GM12878 (cell line): ENCODE measurements around the gene GOLGA7B. TPM values are rescaled to one million over a fixed set of nuclear protein-coding genes. Genes with fewer than 3 reads are reported as not detected.

Experiments
- ATAC-seq: fragments of 200-7000 bp; cut with Tn5 transposase; 3 replicates; pipeline ENCODE4 v1.9.1; 2020; ENCODE audit warnings: mild to moderate bottlenecking, moderate library complexity
- BruUV-seq: library from RNA; stranded (reverse); fragments of 400-500 nt; replicated peaks from 2 replicates; lab custom pipeline; 2021; lab: Mats Ljungman, UMichigan
- CTCF ChIA-PET: fragments of 300-600 bp; sonication (Branson Sonifier 250); formaldehyde crosslinking; extraction: SDS; loops from one replicate; lab custom pipeline; 2021; ENCODE audit warnings: inconsistent platforms; lab: Yijun Ruan, JAX
- POLR2A ChIA-PET: fragments of 350-600 bp; formaldehyde crosslinking; extraction: SDS; loops from one replicate; lab custom pipeline; 2021; ENCODE audit warnings: inconsistent platforms; lab: Charles Lee
- RAD21 ChIA-PET: fragments of 300-600 bp; sonication (Branson Sonifier 250); formaldehyde crosslinking; loops from one replicate; lab custom pipeline; 2023; ENCODE audit warnings: antibody characterized with exemption; ENCODE audit not compliant: unreplicated experiment; lab: Charles Lee
- SMC1A ChIA-PET: fragments of 300-600 bp; sonication (Branson Sonifier 250); formaldehyde crosslinking; loops from one replicate; lab custom pipeline; 2023; ENCODE audit not compliant: unreplicated experiment, uncharacterized antibody; lab: Charles Lee
- DNase-seq: peaks from one replicate; pipeline ENCODE4 v3.0.0-alpha.2; 2011; ENCODE audit warnings: low read depth, low spot score
- FAIRE-seq: peaks from 3 replicates; lab custom pipeline; 2011; peaks lifted over from hg19 to GRCh38; lab: Jason Lieb, UNC
- H2AFZ ChIP-seq: 2 replicates; pipeline ENCODE4 v1.6.0; 2011; ENCODE audit warnings: low read depth, low read length, control low read depth; ENCODE audit not compliant: control insufficient read depth
- H3K27ac ChIP-seq: 2 replicates; pipeline ENCODE4 v1.5.1; 2011; ENCODE audit warnings: control low read depth; ENCODE audit not compliant: control insufficient read depth, insufficient read depth
- H3K27me3 ChIP-seq, 2 experiments: replicated peaks in 1 of 2; 2 replicates each; pipeline versions ENCODE4 v1.6.0 to v1.6.1; 2011; ENCODE audit warnings: low read length in 1 of 2; ENCODE audit not compliant: control insufficient read depth in 2 of 2, insufficient read depth in 2 of 2
- H3K36me3 ChIP-seq, 2 experiments: 2 replicates each; pipeline ENCODE4 v1.5.1; 2011; ENCODE audit warnings: low read length in 1 of 2; ENCODE audit not compliant: control insufficient read depth in 2 of 2, insufficient read depth in 2 of 2
- H3K4me1 ChIP-seq: 2 replicates; pipeline ENCODE4 v1.6.1; 2011; ENCODE audit warnings: mild to moderate bottlenecking, low read length, moderate library complexity, mixed read lengths; ENCODE audit not compliant: control insufficient read depth, insufficient read depth
- H3K4me2 ChIP-seq: 2 replicates; pipeline ENCODE4 v1.6.0; 2011; ENCODE audit warnings: control low read depth; ENCODE audit not compliant: control insufficient read depth, insufficient read depth
- H3K4me3 ChIP-seq: fragments of 200-600 bp; sonication (generic); 2 replicates; pipeline ENCODE4 v1.5.1; 2016
- H3K79me2 ChIP-seq: 2 replicates; pipeline ENCODE4 v1.6.0; 2011; ENCODE audit warnings: low read length; ENCODE audit not compliant: control insufficient read depth, insufficient read depth
- H3K9ac ChIP-seq: 2 replicates; pipeline ENCODE4 v1.8.0; 2011; ENCODE audit warnings: low read length, control low read depth, mixed read lengths; ENCODE audit not compliant: control insufficient read depth, insufficient read depth
- H3K9me3 ChIP-seq: replicated peaks from 3 replicates; pipeline ENCODE4 v1.5.1; 2011; ENCODE audit warnings: mild to moderate bottlenecking, low read length; ENCODE audit not compliant: control insufficient read depth, insufficient read depth
- H4K20me1 ChIP-seq: 2 replicates; pipeline ENCODE4 v1.6.0; 2011; ENCODE audit not compliant: control insufficient read depth, insufficient read depth
- CBX3 ChIP-seq: fragments of 200-600 bp; sonication (generic); IDR thresholded peaks from 2 replicates; pipeline ENCODE4 v1.6.1; 2016; ENCODE audit warnings: low read depth, borderline replicate concordance
- E2F4 ChIP-seq: IDR thresholded peaks from 2 replicates; pipeline ENCODE4 v1.6.1; 2012; ENCODE audit warnings: low read depth, low read length, improper control_type of control experiment
- JUND ChIP-seq: IDR thresholded peaks from 2 replicates; pipeline ENCODE4 v1.6.1; 2012; ENCODE audit warnings: low read depth, mild to moderate bottlenecking, low read length, improper control_type of control experiment, moderate library complexity
- MEF2B ChIP-seq: fragments of 450-650 bp; IDR thresholded peaks from 2 replicates; pipeline ENCODE4 v1.6.1; 2018; ENCODE audit warnings: mild to moderate bottlenecking, moderate library complexity; ENCODE audit not compliant: partially characterized antibody, poor library complexity, severe bottlenecking
- MYB ChIP-seq: fragments of 150-350 bp; IDR thresholded peaks from 2 replicates; pipeline ENCODE4 v1.6.1; 2014; ENCODE audit warnings: mild to moderate bottlenecking, low read depth, low read length, borderline replicate concordance
- NFXL1 ChIP-seq: fragments of 450-650 bp; IDR thresholded peaks from 2 replicates; pipeline ENCODE4 v1.6.1; 2017; ENCODE audit warnings: antibody characterized with exemption, mild to moderate bottlenecking, borderline replicate concordance
- NFYB ChIP-seq: IDR thresholded peaks from 2 replicates; pipeline ENCODE4 v1.6.1; 2011; ENCODE audit warnings: low read depth, mild to moderate bottlenecking, low read length, improper control_type of control experiment, moderate library complexity; ENCODE audit not compliant: insufficient read depth
- NR2C2 ChIP-seq: IDR thresholded peaks from 2 replicates; pipeline ENCODE4 v1.6.1; 2011; ENCODE audit warnings: borderline replicate concordance, low read depth; ENCODE audit not compliant: control insufficient read depth, insufficient read length
- POLR2A ChIP-seq: IDR thresholded peaks from 2 replicates; pipeline ENCODE4 v1.6.1; 2011; ENCODE audit warnings: low read depth, mild to moderate bottlenecking, low read length
- RUNX3 ChIP-seq: IDR thresholded peaks from 2 replicates; pipeline ENCODE4 v1.6.1; 2012; ENCODE audit warnings: low read length, inconsistent platforms
- SIX5 ChIP-seq: IDR thresholded peaks from 2 replicates; pipeline ENCODE4 v1.6.1; 2011; ENCODE audit warnings: mild to moderate bottlenecking, low read depth, low read length, moderate library complexity; ENCODE audit not compliant: severe bottlenecking
- STAT3 ChIP-seq: IDR thresholded peaks from 2 replicates; pipeline ENCODE4 v1.6.1; 2011; ENCODE audit warnings: low read depth, low read length, improper control_type of control experiment
- SUZ12 ChIP-seq: fragments of 200-600 bp; sonication (generic); IDR thresholded peaks from one replicate; pipeline ENCODE4 v1.6.1; 2018; ENCODE audit warnings: antibody characterized with exemption, mild to moderate bottlenecking; ENCODE audit not compliant: unreplicated experiment
- TAF1 ChIP-seq: IDR thresholded peaks from 2 replicates; pipeline ENCODE4 v1.6.1; 2011; ENCODE audit warnings: mild to moderate bottlenecking, low read depth, low read length, borderline replicate concordance
- ZBED1 ChIP-seq: IDR thresholded peaks from 2 replicates; pipeline ENCODE4 v1.6.1; 2016; ENCODE audit warnings: borderline replicate concordance
- WGBS: methylation state at CpG from one replicate; pipeline ENCODE4 v1.1.6; 2016; ENCODE audit warnings: low lambda C conversion rate; ENCODE audit not compliant: insufficient replicate concordance, insufficient coverage; ENCODE audit errors: missing lambda C conversion rate; 5-methylcytosine and 5-hydroxymethylcytosine counted together
- in situ Hi-C: fragments of 300-500 bp; cut with MboI; formaldehyde crosslinking; loops from 9 replicates; pipeline ENCODE4 v1.14.3; 2018; ENCODE audit warnings: mixed read lengths
- intact Hi-C: fragments of 100-400 bp; cut with micrococcal nuclease; formaldehyde crosslinking; loops from one replicate; pipeline ENCODE4 v1.14.2; 2022; ENCODE audit not compliant: unreplicated experiment
- polyA plus RNA-seq, 11 experiments: library from polyadenylated mRNA; depleted of rRNA in 4 of 11; unstranded in 6 of 11; stranded (reverse) in 5 of 11; fragments of >200 nt; fragmentation: Nextera tagmentation in 4 of 11; fragmentation: Illumina TruSeq in 1 of 11; extraction: Ambion mirVana in 4 of 11; extraction: Trizol in 1 of 11; gene quantifications; 1 replicate in 1 of 11; 2 replicates in 10 of 11; pipeline versions ENCODE4 v1.2.1 to v1.2.3, GENCODE V29; 2011 to 2016; ENCODE audit warnings: inconsistent platforms in 2 of 11, missing spikeins in 2 of 11, low read depth in 1 of 11
- total RNA-seq, 4 experiments: library from RNA; depleted of rRNA in 3 of 4; stranded (reverse); fragments of >200 nt in 3 of 4; fragmentation: Illumina TruSeq in 1 of 4; extraction: Trizol in 1 of 4; gene quantifications; 2 replicates each; pipeline versions ENCODE4 v1.2.1 to v1.2.3, GENCODE V29; 2013 to 2021
- TF ChIP-seq, protein P1 (sequence below): IDR thresholded peaks from 2 replicates; pipeline ENCODE4 v1.6.1; 2012; ENCODE audit warnings: mild to moderate bottlenecking, low read depth, low read length
- TF ChIP-seq, protein P2 (sequence below): IDR thresholded peaks from 2 replicates; pipeline ENCODE4 v1.6.1; 2012; ENCODE audit warnings: low read depth, low read length, improper control_type of control experiment

The GOLGA7B gene
- total and polyA plus RNA-seq, 10 of the 15 experiments (the other 5 are each of a cell fraction or from before 2014, with no cell fraction given), result 0.01 to 0.02 (median 0.01) TPM; not detected in 7

GRCh38 chr10:97805949-97806348, 43.7 kb upstream of the GOLGA7B start:
- DNase-seq, result no peak
- Histone ChIP-seq H3K27me3 (no peaks in the 10 kb centered on the region; a peak in 1 of 4 replicates), H3K4me3 (no peak overlapping the region), H3K9me3 (no peaks in the 10 kb centered on the region), H3K4me2 (no peak overlapping the region), H3K4me1 (no peaks in the 10 kb centered on the region), H4K20me1 (no peaks in the 10 kb centered on the region), H3K79me2 (no peaks in the 10 kb centered on the region), H3K9ac (no peak overlapping the region), H3K27ac (no peak overlapping the region), H3K36me3 (no peaks in the 10 kb centered on the region), H2AFZ (no peak overlapping the region)
- POLR2A ChIA-PET, result no interaction called here
- intact Hi-C loops (no loop called here), in situ Hi-C loops (no loop called here)
- WGBS, result 56% methylated on average over 6 of the region's 6 CpGs
- RAD21 ChIA-PET, result no interaction called here
- no peak for FAIRE-seq
- BruUV-seq, result no TSS peak
- no peak for ATAC-seq
- CTCF ChIA-PET, result interaction anchor here (1.5 kb wide), 1 partner anchor 13 kb away, joined by 3 read pairs; no protein-coding TSS in a partner anchor
- no peak for TF ChIP-seq NFXL1
- TF ChIP-seq SUZ12, result no peak
- TF ChIP-seq POLR2A, result no peak
- TF ChIP-seq JUND, result no peak
- TF ChIP-seq NFYB, result no peak
- TF ChIP-seq NR2C2, result no peak
- no peak for TF ChIP-seq E2F4
- TF ChIP-seq MYB, result no peak
- TF ChIP-seq ZBED1, result no peak
- TF ChIP-seq STAT3, result no peak
- TF ChIP-seq SIX5, result no peak
- TF ChIP-seq, protein P1, sequence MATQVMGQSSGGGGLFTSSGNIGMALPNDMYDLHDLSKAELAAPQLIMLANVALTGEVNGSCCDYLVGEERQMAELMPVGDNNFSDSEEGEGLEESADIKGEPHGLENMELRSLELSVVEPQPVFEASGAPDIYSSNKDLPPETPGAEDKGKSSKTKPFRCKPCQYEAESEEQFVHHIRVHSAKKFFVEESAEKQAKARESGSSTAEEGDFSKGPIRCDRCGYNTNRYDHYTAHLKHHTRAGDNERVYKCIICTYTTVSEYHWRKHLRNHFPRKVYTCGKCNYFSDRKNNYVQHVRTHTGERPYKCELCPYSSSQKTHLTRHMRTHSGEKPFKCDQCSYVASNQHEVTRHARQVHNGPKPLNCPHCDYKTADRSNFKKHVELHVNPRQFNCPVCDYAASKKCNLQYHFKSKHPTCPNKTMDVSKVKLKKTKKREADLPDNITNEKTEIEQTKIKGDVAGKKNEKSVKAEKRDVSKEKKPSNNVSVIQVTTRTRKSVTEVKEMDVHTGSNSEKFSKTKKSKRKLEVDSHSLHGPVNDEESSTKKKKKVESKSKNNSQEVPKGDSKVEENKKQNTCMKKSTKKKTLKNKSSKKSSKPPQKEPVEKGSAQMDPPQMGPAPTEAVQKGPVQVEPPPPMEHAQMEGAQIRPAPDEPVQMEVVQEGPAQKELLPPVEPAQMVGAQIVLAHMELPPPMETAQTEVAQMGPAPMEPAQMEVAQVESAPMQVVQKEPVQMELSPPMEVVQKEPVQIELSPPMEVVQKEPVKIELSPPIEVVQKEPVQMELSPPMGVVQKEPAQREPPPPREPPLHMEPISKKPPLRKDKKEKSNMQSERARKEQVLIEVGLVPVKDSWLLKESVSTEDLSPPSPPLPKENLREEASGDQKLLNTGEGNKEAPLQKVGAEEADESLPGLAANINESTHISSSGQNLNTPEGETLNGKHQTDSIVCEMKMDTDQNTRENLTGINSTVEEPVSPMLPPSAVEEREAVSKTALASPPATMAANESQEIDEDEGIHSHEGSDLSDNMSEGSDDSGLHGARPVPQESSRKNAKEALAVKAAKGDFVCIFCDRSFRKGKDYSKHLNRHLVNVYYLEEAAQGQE, result no peak
- no peak for TF ChIP-seq TAF1
- TF ChIP-seq, protein P2, sequence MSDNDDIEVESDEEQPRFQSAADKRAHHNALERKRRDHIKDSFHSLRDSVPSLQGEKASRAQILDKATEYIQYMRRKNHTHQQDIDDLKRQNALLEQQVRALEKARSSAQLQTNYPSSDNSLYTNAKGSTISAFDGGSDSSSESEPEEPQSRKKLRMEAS, result no peak
- no peak for TF ChIP-seq CBX3
- TF ChIP-seq MEF2B, result no peak
- no peak for TF ChIP-seq RUNX3
- SMC1A ChIA-PET, result no interaction called here
